A673 (cell line): ENCODE measurements around the gene ZSWIM6.

Experiments used
- CTCF ChIP-seq: fragments of 300-800, 200-600 bp; sonication (generic); conservative IDR thresholded peaks from 2 replicates; pipeline ENCODE4 v1.5.1; 2017; ENCODE audit warnings: low read depth, mild to moderate bottlenecking, antibody characterized with exemption, low read length, moderate library complexity, mixed read lengths
- EZH2 ChIP-seq: fragments of 200-600 bp; sonication (generic); IDR thresholded peaks from 2 replicates; pipeline ENCODE4 v1.6.1; 2017; ENCODE audit warnings: borderline replicate concordance, low read depth, mild to moderate bottlenecking, mixed read lengths, antibody characterized with exemption, low read length; ENCODE audit not compliant: poor library complexity, severe bottlenecking

GRCh38 chr5:61588216-61588615, 256.2 kb downstream of the ZSWIM6 start:
- TF ChIP-seq CTCF (no peak), EZH2 (no peak)
